Activated CD8-positive, alpha-beta memory T cell treated with anti-CD3 and anti-CD28 coated beads, Interleukin-2, amount 50 U/mL, for 1 hour (primary cell): ENCODE data around the gene ARAF.
"Not testable (repeated sequence)": the region's sequence is repeated elsewhere in the genome, so short reads cannot be mapped to it uniquely, and the experiment has no call there.

Experiments
- DNase-seq: peaks from one replicate; pipeline ENCODE4 v3.0.0-alpha.2; 2020; ENCODE audit errors: extremely low read depth

Gene ARAF

DNA sequence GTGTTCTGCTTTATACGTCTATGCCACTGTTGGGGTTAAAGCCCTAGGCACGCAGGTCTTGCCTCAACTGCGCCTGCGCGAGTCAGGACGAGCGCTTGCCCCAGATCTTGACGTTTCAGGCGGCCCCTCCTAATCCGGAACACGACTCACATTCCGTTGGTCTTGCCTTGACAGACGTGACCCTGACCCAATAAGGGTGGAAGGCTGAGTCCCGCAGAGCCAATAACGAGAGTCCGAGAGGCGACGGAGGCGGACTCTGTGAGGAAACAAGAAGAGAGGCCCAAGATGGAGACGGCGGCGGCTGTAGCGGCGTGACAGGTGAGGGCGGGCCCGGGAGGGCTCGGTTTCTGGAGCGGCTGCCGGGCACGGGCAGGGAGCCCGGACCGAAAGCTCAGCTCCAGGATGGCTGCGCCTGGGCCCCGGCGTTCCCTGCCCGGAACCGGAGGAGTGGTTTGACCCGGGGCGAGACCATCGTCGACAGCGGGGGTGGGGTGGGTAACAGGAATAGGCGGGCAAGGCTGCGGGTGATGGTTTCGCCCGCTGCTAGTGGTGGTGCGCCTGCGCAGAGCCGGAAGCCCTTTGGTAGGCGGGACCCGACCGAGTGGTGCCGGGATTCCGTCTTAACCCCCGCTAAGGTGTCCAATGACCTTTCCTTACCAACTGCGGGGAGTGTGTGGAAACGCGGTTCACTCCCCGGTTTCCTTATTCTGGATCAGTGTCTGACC, at the start of gene ARAF:
Gene ARAF, plus strand, starts transcription at position 272 of the 725 bp plus-strand sequence. CDS start 1,763 bp downstream, outside the sequence.
- peak; percentile 94 for DNase-seq

DNA sequence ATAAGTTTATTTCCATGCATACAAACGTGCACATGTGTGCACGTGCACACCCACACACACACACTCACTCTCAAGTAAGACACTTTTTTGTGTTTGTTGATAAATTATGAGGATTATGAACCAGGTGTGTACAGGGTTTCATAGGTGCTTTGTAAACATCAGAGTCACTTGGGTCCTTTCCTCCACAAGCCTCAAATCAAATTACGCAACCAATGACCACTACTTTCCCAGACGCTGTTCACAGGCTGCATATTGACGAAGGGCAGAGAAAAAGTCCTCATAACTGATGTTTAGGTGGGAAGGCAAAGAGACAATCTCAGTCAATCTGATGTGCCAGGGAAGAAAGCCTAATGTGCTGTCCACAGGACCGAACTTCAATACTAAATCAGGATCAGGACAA, 48.6 kb upstream of the ARAF start:
- not testable (repeated sequence) for DNase-seq

DNA sequence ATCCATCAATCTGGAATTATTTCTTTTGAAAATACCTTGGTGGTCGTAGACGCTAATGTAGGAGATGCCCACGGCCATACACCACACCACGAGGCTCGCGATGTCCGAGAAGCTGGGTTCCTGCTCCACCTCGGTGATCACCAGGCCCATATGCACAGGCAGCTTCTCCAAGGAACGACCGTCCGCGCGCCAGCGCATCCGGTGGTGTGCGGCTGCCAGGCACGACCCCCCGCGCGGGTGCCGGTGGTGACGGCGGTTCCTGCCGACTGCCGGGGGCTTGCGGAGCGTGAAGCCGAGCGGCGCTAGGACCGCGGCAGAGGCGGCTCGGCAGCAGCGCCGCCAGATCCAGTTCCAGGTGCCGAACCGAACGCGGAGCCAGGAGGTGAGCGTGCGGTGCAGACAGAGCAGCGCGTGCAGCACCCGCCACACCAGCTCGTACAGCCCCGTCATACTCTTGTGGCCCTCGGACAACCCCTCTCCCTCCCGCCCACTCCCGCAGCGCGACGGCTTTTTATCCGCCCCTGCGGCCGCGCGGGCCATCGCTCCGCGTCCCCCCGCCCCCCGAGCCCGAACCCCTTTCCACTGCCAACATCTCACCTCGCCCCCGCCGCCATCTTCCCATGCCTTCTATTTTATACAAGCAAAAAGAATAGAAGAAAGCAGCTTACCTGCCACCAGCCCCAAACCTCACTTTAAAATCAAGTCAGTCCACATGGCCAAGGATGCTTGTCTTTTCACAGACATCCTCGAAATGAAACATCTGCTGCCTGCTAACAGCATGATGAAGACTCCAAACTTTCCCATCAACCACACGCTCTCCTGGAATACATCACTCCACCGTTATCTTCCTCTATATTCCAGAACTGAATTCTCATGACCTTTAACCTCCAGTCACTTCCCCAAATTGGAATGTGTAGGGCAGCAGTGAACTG, 47.7 kb upstream of the ARAF start:
- not testable (repeated sequence) for DNase-seq

DNA sequence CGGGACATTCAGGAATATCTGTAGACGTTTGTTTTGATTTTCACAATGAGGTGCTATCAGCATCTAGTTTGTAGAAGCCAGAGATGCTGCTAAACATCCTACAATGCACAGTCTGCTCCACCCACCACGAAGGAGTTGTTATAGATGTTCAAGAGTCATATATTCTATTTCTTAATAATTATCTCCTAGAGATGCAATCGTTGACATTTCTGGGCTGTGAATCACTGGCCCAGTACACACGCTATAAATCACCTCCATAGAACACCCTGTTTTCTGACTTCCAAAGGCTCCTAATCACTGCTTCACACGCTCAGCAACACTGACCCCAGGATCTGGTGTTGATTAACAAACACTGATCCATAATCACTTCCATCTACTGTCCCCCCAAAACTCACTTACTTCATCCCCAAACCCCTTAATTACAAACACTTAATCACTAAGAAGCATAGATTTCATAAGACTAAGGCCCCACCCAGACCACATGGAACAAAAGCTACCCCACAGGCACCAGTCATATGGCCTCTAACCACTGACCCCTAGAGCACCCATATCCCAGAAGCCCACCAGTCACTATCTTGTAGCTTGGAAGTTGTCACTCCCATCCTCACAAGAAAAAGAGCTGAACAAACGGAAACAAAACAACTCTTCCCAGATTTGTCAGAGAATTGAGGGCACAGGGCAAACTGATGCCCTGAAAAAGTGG, 46.3 kb upstream of the ARAF start:
- DNase-seq = no peak

DNA sequence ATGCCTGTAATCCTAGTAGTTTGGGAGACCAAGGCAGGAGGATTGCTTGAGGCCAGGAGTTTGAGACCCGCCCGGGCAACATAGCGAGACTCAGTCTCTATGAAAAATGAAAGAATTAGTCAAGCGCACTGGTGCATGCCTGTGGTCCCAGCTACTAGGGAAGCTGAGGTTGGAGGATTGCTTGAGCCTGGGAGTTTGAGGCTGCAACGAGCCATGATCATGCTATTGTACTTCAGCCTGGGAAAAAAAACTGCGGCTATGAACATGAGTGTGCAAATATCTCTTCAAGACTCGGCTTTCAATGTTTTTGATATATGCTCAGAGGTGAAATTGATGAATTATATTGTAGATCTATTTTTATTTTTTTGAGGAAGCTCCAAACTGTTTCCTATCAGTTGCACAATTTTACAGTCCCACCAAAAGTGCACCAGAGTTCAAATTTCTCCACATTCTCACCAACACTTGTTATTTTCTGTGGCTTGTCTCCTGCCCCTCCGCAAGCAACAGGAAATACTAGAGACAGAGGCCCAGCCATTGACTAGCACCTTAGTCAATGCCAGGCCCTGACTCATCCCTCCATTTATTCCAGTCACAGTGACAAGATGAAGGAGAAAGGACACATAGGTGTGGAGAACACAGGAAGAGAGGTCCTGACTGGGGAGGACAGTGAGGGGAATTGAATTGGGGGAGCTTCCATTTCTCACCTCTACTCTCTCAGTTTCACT, 44.9 kb upstream of the ARAF start:
- DNase-seq = no peak

DNA sequence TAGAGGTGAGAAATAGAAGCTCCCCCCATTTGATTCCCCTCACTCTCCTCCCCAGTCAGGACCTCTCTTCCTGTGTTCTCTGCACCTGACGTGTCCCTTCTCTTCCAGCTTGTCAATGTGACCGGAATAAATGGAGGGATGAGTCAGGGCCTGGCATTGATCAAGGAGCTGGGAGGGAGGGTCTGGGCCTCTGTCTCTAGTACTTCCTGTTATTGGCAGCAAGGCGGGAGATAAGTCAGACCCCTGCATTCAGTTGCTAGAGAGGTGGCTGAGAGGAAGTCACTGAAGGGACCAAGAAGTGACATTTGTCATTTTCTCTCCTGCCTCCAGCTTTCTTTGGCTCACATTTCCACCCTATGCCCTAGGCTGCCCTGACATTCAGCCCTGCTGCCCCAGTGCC, 42.9 kb upstream of the ARAF start:
- no peak for DNase-seq

DNA sequence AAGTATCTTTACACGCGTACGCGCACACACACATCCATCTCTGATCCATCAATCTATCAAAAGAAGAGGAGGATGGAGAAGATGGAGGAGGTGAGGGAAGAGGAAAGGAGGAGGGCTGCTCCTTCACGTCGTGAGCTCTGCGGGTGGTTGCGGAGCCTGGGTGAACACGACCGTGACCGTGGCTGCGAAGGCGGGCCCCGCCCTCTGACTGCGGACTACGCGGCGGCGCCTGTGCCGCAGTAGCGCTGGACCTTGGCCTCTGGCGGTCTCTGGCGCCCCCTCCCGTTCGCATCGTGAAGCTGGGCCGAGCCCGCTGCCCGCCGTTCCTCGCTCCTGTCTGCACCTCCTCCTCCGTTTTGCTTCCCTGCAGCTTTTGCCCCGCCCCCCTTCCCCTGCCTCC, 37.7 kb upstream of the ARAF start:
- DNase-seq = peak; percentile 36

DNA sequence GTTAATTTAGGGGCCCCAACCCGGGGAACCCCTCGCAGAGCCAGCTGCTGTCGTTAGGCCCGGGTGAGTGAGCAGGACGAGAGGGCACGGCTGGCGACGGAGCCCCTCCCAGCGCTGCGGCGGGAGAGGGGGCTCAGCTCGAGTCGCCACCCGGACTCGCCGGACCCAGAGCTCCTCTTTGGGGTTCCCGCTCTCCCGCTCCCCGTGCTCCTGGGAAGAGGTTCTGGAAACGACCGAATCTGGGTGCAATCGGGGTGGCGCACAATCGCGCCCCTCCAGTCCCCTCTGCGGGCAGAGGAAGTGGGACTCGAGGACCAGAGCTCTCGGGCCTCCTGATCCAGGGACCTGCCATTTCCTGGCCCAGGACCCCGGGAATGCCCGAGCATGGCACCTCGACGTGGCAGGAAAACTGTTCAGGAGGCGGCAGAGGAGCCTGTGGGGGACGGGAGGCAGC, 37.3 kb upstream of the ARAF start:
- no peak for DNase-seq

DNA sequence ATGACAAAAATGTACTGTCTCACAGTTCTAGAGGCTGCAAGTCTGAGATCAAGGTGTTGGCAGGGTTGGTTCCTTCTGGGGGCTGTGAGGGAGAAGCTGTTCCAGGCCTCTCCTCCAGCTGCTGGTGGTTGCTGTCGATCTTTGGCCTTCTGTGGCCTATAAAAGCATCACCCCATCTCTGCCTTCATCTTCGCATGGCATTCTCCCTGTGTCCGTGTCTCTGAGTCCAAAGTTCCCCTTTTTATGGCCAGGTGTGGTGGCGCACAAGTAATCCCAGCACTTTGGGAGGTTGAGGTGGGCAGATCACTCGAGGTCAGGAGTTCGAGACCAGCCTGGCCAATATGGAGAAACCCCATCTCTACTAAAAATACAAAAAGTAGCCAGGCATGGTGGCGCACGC, 31.5 kb upstream of the ARAF start:
- no peak for DNase-seq

DNA sequence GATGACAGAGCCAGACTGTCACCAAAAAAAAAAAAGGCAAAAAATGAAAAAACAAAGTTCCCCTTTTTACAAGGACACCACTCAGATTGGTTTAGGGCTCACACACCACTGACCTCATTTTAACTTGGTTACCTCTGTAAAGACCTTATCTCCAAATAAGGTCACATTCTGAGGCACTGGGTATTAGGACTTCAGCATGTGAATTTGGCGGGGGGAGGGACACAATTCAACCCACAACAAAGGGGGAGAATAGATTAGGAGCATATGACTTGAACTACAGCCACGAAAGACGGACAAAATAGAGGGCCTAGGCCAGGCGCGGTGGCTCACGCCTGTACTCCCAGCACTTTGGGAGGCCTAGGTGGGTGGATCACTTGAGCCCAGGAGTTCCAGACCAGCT, 31.0 kb upstream of the ARAF start:
- DNase-seq = no peak

DNA sequence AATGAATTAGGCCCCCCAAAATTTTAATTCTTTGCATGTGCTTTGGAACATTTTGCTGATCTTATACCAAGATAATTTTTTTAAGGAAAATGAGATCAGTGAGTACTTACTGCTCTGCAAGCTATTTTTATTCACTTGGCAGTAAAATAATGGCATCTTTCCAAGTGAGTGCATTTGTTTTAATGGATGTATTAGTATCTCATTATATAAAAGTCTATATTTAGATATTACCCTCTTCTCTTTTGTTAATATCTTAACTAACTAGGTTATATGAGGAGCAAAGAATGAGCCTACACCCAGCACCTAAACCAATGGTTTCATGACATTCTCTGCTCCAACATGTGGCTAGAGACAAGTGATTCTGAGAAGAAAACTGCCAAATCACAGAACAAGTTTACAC, 21.1 kb upstream of the ARAF start:
- DNase-seq = no peak

DNA sequence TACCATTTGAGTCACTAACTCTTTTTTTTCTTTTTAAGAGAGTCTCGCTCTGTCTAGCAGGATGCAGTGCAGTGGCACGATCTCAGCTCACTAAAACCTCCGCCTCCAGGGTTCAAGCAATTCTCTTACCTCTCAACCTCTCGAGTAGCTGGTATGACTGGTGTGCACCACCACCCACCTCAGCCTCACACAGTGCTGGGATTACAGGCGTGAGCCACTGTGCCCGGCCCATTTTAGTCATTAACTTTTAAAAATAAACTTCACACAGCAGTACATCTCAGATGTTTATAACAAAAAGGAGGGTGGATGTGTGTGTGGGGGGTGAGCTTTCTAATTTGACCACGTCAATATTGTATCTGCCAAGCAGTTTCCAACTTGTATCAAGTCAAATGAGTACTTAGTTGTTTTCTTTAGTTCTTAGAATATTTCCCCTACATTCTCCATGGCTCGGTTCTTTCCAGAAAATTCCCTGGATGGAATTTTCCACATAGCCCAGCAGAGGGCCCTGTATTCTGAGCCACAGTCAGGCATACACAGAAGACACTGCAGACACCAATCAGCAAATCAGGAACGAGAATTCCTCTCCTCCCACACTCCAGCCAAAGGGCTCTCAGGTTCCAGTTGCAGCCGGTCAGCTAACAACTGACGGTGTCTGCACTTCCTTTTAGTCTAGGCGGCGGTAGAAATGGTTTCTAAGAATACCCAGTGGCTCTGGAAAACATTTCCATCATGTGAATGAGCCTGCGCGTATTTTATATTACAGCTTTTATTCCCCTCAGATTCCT, 20.1 kb upstream of the ARAF start:
- no peak for DNase-seq

DNA sequence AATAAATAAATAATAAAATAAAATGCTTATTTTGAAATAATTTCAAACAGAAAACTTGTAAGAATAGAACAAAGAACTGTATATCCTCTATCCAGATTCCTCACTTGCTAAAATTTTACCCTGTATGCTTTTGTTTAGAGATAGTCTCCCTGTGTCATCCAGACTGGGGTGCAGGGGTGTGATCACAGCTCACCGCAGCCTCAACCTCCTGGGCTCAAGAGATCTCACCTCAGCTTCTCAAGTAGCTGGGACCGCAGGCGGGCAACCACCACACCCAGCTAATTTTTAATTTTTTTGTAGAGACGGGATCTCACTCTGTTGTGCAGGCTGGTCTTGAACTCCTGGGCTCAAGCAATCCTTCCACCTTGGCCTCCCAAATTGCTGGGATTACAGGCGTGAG, 17.5 kb upstream of the ARAF start:
- DNase-seq = no peak

DNA sequence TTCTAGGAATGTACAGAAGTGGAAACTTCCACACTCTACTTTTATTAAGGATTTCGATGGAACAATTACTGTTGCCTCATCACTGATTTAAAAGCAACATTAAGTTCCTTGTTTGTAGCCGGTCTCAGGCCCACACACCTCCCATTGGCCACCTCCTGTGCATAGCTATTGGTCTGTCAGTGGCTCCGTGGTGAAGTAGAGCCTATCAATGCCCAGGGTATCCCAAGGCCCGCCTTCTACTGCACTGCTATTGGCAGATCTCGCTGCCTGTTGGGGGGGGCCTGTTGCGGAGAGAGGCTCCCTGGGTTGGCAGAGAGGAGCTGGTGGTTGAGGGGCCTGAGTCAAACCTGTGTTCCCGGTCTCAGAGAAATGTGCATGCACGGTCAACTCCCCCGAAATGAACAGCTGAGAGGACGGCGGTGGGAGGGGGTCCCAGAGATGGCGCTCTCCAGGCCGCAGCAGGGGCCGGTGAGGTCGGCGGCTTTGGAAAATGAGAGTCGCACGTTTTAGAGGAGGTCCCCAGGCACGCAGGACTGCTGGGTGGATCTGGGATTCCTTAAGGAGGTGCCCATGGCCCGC, 4.9 kb upstream of the ARAF start:
- peak; percentile 63 for DNase-seq

DNA sequence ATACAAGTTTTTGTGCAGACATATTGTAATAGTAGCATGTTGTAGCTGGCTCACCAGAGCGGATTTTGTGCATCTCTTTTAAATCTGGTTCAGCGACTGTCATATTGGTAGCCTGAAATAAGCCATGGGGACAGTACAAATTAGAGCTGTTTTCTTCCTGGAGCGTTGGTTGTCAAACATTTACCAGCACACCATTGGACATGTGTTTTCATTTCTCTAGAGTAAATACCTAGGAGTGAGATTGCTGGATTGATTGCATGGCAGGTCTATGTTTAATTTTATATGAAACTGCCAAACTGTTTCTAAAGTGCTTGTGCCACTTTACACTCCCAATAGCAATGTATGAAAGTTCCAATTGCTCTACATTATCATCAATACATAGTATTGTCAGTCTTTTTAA, 2.6 kb upstream of the ARAF start:
- DNase-seq = no peak

DNA sequence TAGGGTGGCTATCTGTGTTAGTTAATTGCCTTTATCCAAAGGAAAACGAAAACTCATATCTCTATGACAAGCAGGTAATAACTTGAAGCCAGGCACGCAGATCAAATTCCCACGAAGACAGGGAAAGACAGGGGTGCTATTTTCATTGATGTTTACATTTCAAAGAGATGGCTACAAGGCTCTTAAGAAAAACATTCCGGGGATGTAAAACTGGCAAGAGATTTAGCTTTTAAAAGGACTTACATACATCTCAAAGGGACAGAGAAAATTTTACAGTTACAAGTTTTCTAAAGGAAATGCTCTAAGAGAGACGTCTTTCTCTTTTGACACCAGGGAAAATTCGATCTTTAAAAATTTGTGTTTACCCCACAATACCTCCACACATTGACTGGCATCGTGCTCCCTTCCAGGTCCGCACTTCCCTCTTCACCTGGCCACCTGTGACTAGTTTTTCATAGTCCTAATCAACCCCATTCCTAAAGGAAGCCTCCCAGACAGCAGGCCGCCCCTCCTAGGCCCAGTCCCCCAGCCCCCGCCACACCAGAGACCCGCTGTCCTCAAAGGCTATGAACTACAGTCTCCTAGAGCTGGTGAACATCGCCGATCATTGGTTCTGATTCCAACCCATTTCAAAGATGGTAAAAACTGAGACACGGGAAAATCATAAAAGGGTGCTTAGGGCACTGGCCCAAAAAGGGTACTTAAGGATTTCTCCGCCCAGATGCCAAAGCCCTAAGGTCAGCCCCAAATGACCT, 649 bp upstream of the ARAF start:
- no peak for DNase-seq

DNA sequence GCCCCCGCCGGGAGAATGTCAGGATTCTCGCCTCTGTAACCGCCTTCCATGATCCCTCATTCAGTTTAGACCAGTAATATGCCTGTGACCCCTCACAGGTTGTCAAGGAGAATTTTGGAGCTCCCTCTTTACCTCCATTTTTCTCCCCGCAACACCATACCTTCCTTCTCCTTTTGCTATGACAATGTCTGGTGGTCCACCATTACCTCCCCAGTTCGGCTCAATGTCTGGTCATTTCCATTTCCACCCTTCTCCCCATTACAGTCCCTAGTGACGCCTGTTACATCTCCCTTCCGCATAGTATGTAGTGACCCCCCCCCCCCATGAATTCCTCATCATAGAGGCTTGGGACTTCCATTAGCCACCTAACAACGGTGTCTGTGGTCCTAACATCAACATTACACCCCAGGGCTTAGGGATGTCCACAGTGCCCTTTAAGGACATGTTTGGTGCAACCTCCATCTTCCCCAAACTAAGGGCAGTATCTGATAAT, 700 bp downstream of the ARAF start:
- no peak for DNase-seq

DNA sequence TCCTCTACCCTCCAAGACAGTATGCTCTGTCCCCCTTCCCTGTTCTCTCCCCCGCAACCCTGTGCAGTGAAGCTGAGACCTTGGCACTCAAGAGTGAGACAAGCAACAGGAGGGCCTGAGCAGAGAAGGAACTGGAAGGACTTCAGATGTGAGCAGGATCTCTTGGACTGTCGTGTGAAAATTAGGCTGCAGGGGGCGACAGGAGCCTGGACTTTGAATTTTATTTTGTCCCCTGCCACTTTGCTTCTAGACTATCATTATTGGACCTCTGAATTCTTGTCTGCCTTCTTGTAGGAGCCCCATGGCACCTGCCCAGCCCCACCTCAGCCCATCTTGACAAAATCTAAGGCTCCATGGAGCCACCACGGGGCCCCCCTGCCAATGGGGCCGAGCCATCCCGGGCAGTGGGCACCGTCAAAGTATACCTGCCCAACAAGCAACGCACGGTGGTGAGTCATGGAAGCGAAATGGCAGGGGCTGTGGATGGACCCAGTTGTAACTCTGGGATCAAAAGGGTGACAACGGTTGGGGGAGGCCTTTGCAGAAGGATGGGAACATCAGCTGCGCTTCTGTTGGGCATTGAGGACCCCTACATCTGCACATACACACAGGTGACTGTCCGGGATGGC, 1.7 kb downstream of the ARAF start:
- DNase-seq = no peak

DNA sequence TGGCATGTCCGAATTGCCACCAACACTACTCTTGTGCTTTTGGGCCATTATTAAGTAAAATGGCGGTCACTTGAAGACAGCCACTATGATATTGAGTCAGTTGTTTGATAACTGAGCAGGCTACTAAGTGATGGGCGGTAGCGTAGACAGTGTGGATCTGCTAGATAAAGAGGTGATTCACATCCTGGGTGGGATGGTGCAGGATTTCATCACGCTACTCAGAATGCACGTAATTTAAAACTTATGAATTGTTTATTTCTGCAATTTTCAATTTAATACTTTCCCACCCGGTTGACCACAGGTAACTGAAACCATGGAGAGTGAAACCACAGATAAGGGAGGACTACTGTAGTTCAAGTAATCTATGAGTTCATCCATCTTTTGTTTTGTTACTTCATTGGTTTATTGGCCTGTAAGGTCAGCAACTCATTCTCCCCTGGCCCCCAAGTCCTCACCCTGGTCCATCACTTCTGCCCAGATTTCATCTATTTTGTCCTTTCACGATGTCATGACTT, 2.9 kb downstream of the ARAF start:
- DNase-seq = no peak
